Activated CD4-positive, alpha-beta T cell treated with anti-CD3 and anti-CD28 coated beads, Interleukin-2, amount 50 U/mL, for 1 hour (primary cell): ENCODE data around the gene IL1RN.

ENCODE experiments used
- DNase-seq: peaks from one replicate; pipeline ENCODE4 v3.0.0-alpha.2; 2020

The IL1RN gene

DNA sequence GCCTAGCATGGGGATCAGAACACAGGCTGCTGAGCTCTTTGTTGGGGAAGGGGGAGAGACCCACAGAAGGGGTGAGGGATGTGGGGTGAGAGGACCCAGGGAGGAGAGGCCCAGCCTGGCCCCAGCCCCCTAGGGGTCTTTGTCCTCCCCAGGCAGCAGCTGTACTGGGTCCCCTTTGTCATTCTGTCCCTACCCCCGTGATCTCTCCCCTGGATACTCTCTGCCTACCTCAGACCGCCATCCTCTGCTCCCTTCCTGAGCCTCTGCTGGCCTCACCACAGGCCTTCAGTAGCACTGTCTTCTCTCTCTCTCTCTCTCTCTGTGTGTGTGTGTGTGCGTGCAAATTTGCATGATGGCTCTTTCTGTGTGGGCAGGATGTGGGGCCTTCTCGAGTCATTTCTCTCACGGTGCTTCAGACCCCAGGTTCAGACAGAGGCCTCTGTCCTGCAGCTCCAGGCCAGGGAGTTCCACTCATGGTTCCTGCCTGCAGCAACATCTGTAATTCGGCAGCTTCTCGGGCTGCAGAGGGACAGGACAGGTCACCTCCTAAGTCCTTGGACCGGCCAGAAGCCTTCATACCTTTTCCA is 47.7 kb downstream of the IL1RN start:
- peak; percentile 50 for DNase-seq

DNA sequence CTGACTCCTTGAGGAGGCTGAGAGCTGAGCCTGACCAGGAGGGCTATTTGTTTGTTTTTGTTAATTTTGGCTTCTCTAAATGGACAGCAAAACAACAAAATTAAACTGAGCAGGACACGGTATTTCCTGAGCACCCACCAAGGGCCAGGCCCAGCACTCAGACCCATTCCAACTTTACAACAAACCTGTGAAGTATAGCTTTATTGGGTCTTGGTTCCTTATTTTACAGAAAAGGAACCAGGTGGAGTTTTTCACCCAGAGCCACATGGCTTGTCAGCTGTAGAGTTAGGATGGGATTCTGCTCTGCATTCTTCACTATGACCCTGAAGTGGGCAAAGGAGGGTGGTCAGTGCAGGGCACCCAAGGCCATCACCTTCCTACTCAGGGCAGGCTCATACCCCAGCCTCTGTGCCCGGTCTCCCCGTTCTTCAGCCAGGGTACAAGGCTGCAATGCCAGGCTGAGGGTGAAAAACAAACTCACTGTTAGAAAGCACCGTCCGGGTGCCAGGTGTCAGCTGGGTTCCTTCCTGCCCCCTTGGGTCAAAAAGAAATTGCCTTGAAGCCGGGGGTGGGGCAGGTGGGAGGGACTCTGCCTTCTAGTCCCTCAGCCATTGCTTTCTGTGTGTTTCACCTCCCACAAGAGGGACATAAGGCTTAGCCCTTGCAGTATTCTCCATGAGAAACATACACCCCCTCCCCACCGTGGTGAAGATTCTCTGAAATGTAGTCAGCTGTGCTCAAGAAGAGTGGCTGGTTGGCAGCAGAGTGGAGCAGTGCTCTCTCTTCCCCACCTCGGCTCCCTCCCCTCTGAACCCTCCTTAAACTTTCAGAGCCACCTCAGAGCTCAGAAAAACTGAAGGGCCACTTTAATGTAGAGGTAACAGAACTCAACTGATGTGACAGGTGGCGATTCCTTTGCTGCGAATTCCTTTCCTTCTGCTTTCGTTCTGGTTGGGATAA is 48.6 kb downstream of the IL1RN start:
- no peak for DNase-seq

DNA sequence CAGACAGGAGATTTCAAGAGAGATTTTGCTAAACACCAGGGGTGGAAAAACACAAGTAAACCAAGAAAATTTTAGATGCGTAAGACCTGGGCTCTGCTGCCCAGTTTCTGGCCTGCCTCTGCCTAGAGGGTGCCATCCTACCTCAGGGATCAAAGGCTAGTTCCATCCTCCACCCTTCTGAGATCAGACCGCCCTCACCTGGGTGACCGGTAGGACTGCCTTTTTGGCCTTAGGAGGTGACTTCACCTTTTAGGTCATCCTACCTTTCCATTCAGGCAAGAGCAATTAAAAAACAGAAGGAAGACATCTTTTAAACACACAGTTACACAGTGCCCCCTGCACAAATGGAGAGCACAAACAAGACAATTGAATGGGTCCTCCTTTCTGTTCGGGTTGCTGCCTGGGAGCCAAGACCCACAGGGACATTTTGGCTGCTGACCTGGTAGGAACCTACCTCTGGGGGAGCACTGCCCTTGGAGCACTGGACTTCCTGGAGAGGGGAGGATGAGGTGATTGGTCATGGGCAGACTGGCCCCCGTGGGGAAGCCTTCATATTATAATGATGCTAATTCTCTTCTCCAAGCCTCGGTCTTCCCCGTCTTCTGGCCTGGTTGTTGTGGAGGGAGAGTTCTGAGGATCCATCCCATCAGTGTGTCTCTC is 49.4 kb downstream of the IL1RN start:
- no peak for DNase-seq

GRCh38 chr2:113178069-113178746 is 50.8 kb downstream of the IL1RN start:
- DNase-seq = no peak

DNA sequence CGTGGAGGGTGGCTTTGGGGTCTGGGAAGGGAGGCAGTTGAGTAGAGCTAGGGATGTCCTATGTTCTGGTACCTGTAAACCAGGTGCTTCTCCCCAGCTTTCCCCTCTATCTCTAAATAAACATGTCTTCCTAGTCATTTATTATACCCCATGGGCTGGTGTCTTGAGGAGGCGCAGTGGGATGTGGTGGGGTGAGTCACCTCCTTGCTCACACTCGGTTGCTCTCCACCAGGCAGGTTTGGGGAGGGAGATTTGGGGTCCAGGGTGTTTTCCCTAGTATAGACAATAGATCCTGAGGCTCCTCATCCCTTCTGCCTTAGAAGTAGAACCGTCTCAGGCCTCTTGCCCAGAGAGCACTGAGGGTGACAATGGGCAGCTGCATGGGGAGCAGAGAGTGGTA is 51.5 kb downstream of the IL1RN start:
- DNase-seq = peak; percentile 31

GRCh38 chr2:113179446-113180045 is 52.1 kb downstream of the IL1RN start:
- DNase-seq = no peak

DNA sequence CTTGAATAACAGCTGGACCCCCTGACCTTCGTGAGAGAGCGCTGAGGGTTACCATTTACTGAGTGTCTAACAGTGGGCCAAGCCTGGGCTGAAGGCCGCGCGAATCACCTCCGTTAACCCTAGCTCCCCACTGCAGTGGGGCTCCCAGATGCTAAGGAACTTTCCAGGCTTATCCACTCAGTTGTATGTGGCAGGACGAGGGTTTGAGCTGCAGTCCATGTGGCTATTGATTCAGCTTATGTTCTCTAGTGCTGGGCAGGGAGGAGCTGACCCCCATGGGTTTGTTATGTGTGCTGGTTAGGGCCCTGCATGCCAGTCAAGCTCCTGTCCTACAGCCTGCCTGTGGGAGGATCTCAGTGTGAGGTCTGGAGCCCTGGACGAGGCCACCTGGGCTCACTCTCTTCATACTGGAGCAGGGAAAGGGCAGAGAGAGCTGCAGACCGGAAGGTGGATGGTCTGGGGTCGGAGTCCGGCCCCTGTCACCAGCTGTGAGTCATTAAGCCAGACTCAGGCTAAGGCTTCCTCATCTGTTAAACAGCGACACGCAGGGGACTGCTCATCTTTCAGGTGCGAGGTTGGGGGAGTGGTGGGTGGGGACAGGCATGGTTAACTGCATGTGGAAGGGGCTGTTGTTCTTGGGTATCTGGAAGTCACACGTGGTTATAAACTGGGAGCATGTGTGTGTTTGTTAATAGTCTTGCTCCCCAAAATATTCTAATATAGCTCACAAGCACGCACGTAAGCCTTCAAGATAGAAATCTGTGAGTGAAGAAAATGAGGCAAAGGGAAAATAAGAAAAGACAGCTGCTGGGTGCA is 52.9 kb downstream of the IL1RN start:
- no peak for DNase-seq

DNA sequence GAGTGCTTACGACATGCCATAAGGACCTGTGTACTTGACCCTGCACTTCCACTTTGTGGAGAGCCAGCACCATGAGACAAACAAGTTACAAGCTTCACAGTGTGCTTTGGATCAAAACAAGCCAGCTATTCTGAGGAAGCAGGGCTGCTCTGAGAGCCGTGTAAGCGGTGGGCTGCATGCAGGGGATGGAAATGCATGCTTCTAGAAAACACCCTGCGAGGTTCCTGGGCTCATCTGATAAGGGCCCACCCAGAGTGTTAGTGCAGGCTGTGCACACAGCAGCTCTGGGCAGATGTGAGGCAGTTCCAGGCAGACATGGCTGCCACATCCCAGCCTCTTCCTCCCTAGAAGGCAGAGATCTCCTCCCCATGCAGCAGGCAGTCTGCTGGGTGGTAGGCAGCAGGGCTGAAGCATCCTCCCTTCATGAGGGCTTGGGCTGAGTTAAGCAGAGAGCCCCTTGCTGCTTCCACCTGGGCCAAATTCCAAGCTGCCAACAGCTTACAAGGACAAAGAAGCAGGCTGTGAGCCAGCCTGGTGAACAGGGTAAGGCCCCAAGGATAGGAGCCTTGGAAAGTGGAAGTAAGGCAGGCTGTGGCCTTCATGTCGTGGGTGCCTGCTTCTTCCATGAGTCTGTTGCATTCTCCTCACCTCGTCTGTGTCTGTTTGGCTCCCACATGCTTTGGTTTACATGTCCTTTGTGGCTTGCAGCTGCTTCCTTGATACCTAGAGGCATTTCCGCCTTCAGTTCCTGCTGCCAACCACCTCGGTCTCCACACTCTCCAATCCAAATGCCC is 54.1 kb downstream of the IL1RN start:
- no peak for DNase-seq

- DNase-seq = no peak
Observed at GRCh38 chr2:113182471-113183260, 55.3 kb downstream of the IL1RN start.

DNA sequence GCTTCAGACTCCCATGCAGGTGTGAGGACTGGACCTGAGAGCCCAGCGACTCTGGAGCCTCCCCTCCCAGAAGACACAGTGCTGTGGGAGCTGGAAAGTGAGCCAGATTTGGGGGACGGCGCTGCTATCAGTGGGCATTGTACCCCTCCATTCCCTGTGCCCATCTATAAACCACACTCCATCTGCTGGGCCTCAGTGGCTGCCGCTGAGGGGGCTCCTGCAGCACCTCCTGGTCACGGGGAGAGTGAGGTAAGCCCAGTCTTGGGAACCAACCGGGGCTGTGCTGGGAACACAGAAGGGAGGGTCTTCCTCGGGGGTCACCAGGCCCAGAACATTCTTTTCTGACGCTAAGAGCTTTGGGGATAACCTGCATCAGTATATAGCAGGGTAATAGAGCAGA is 55.9 kb downstream of the IL1RN start:
- no peak for DNase-seq
